HG03097 (cell line): Measurements from ENCODE around the gene CCDC81.
A peak's percentile ranks its signal among the peaks of the same experiment; 100 is the strongest.

Experiments used
- ATAC-seq: cut with Tn5 transposase; IDR thresholded peaks from one replicate; pipeline ENCODE4 v1.9.1; 2021; ENCODE audit not compliant: unreplicated experiment, low FRiP score

Gene CCDC81

GRCh38 chr11:86435711-86436110, 61.0 kb downstream of the CCDC81 start:
- ATAC-seq = no peak

- ATAC-seq = no peak
These were observed 64.0 kb downstream of the CCDC81 start for GRCh38 chr11:86438685-86439084.

GRCh38 chr11:86440305-86440716, 65.6 kb downstream of the CCDC81 start:
- no peak for ATAC-seq

GRCh38 chr11:86440843-86441242, 66.2 kb downstream of the CCDC81 start:
- ATAC-seq = no peak

- no peak for ATAC-seq
These were observed 67.7 kb downstream of the CCDC81 start for GRCh38 chr11:86442420-86442819.

- no peak for ATAC-seq
These were observed 68.1 kb downstream of the CCDC81 start for GRCh38 chr11:86442827-86443226.

- ATAC-seq = no peak
These were observed 68.7 kb downstream of the CCDC81 start for GRCh38 chr11:86443415-86443814.

GRCh38 chr11:86444981-86445380, 70.3 kb downstream of the CCDC81 start:
- no peak for ATAC-seq

GRCh38 chr11:86446163-86446923, 71.7 kb downstream of the CCDC81 start:
- no peak for ATAC-seq

- no peak for ATAC-seq
These were observed 72.2 kb downstream of the CCDC81 start for GRCh38 chr11:86446924-86447285.

- ATAC-seq = no peak
These were observed 73.2 kb downstream of the CCDC81 start for GRCh38 chr11:86447763-86448480.

GRCh38 chr11:86449993-86450629, 75.4 kb downstream of the CCDC81 start:
- ATAC-seq = no peak

GRCh38 chr11:86453290-86454030, 78.8 kb downstream of the CCDC81 start:
- no peak for ATAC-seq

GRCh38 chr11:86456075-86456939, 81.6 kb downstream of the CCDC81 start:
- ATAC-seq = peak; percentile 73

- ATAC-seq = no peak
These were observed 83.8 kb downstream of the CCDC81 start for GRCh38 chr11:86458294-86459001.

GRCh38 chr11:86459002-86459385, 84.3 kb downstream of the CCDC81 start:
- no peak for ATAC-seq

GRCh38 chr11:86459682-86460460, 85.2 kb downstream of the CCDC81 start:
- ATAC-seq = no peak

- ATAC-seq = no peak
These were observed 86.0 kb downstream of the CCDC81 start for GRCh38 chr11:86460461-86461385.
